Endothelial cell of umbilical vein (primary cell): ENCODE data around the gene AZU1.

Experiments
- CTCF ChIP-seq, 2 donors: IDR thresholded peaks; 1 replicate in 1 of 2; 2 replicates in 1 of 2; pipeline ENCODE4 v1.5.1; 2011; ENCODE audit warnings: low read length in 2 of 2, mild to moderate bottlenecking in 2 of 2, moderate library complexity in 2 of 2, control low read depth in 1 of 2, inconsistent platforms in 1 of 2, low read depth in 1 of 2; ENCODE audit not compliant: insufficient read depth in 1 of 2; ENCODE audit errors: extremely low read depth in 1 of 2
- EZH2 ChIP-seq: IDR thresholded peaks from 2 replicates; pipeline ENCODE4 v1.6.1; 2012; ENCODE audit warnings: borderline replicate concordance, low read depth, mild to moderate bottlenecking, moderate library complexity, low read length, inconsistent platforms; ENCODE audit not compliant: severe bottlenecking
- FOS ChIP-seq: IDR thresholded peaks from 2 replicates; pipeline ENCODE4 v1.6.1; 2011; ENCODE audit warnings: mild to moderate bottlenecking, low read length, moderate library complexity, borderline replicate concordance; ENCODE audit not compliant: insufficient read depth
- GATA2 ChIP-seq: IDR thresholded peaks from 2 replicates; pipeline ENCODE4 v1.7.0; 2011; ENCODE audit warnings: low read depth, mild to moderate bottlenecking, moderate library complexity, mixed read lengths, low read length; ENCODE audit not compliant: insufficient read length, insufficient read depth
- JUN ChIP-seq: IDR thresholded peaks from 2 replicates; pipeline ENCODE4 v1.6.1; 2011; ENCODE audit warnings: borderline replicate concordance, low read depth; ENCODE audit not compliant: insufficient read length, insufficient read depth
- MAX ChIP-seq: IDR thresholded peaks from 2 replicates; pipeline ENCODE4 v1.6.1; 2011; ENCODE audit not compliant: insufficient read depth, insufficient read length
- MYC ChIP-seq: IDR thresholded peaks from one replicate; pipeline ENCODE4 v1.6.1; 2011; ENCODE audit warnings: mild to moderate bottlenecking, low read depth, low read length
- POLR2A ChIP-seq: IDR thresholded peaks from 2 replicates; pipeline ENCODE4 v1.6.1; 2012; ENCODE audit warnings: low read depth, mild to moderate bottlenecking, control low read depth, low read length
- POLR2AphosphoS5 ChIP-seq: IDR thresholded peaks from 2 replicates; pipeline ENCODE4 v1.6.1; 2012; ENCODE audit warnings: low read depth, mild to moderate bottlenecking, control low read depth, low read length, moderate library complexity; ENCODE audit not compliant: insufficient read depth

- TF ChIP-seq FOS, result no peak
- no peak for TF ChIP-seq CTCF (IDR thresholded peaks at IDR 0.05; ENCODE audit: extremely low read depth in 1 of 2, insufficient read depth in 1 of 2, low read depth in 1 of 2, low read length in 2 of 2)
- no peak for TF ChIP-seq JUN
- no peak for TF ChIP-seq EZH2
- TF ChIP-seq POLR2AphosphoS5, result no peak
- TF ChIP-seq POLR2A, result no peak
- no peak for TF ChIP-seq MAX
- no peak for TF ChIP-seq MYC
- no peak for TF ChIP-seq GATA2
Measured at GRCh38 chr19:805166-805551, 22.5 kb upstream of the AZU1 start.
